K562 (cell line): Measurements from ENCODE around the gene FBXW12.

Experiments
- CTCF ChIP-seq, 3 experiments: IDR thresholded peaks in 2 of 3; conservative IDR thresholded peaks in 1 of 3; 2 replicates each; pipeline ENCODE4 v1.5.1; 2011 to 2012; ENCODE audit warnings: low read length in 3 of 3, mild to moderate bottlenecking in 3 of 3, control low read depth in 2 of 3, improper control_type of control experiment in 1 of 3, inconsistent platforms in 1 of 3, low read depth in 1 of 3, mixed read lengths in 1 of 3, moderate library complexity in 1 of 3; ENCODE audit not compliant: insufficient read depth in 2 of 3
- GATAD2B ChIP-seq: fragments of 450-650 bp; IDR thresholded peaks from 2 replicates; pipeline ENCODE4 v1.6.1; 2017; ENCODE audit warnings: mild to moderate bottlenecking, borderline replicate concordance
- NELFE ChIP-seq: IDR thresholded peaks from 2 replicates; pipeline ENCODE4 v1.6.1; 2011; ENCODE audit warnings: mild to moderate bottlenecking; ENCODE audit not compliant: insufficient read depth, insufficient read length
- NUFIP1 ChIP-seq: fragments of 450-650 bp; IDR thresholded peaks from 2 replicates; pipeline ENCODE4 v1.6.1; 2018; ENCODE audit not compliant: partially characterized antibody
- PHF21A ChIP-seq: fragments of 450-650 bp; IDR thresholded peaks from 2 replicates; pipeline ENCODE4 v1.6.1; 2017; ENCODE audit warnings: low read depth, borderline replicate concordance
- PHF8 ChIP-seq: fragments of 200-600 bp; sonication (generic); IDR thresholded peaks from 2 replicates; pipeline ENCODE4 v1.6.1; 2012; ENCODE audit warnings: mixed run types, mild to moderate bottlenecking, inconsistent platforms, low read length, moderate library complexity, borderline replicate concordance
- ZNF184 ChIP-seq: sonication (generic); formaldehyde crosslinking; IDR thresholded peaks from 2 replicates; pipeline ENCODE4 v1.5.0; 2020; ENCODE audit warnings: missing genetic modification reagents
- TF ChIP-seq, protein P1 (sequence below): fragments of 250-450 bp; sonication (Bioruptor Pico); IDR thresholded peaks from 2 replicates; pipeline ENCODE4 v1.5.0; 2020; ENCODE audit warnings: mild to moderate bottlenecking, borderline replicate concordance

DNA sequence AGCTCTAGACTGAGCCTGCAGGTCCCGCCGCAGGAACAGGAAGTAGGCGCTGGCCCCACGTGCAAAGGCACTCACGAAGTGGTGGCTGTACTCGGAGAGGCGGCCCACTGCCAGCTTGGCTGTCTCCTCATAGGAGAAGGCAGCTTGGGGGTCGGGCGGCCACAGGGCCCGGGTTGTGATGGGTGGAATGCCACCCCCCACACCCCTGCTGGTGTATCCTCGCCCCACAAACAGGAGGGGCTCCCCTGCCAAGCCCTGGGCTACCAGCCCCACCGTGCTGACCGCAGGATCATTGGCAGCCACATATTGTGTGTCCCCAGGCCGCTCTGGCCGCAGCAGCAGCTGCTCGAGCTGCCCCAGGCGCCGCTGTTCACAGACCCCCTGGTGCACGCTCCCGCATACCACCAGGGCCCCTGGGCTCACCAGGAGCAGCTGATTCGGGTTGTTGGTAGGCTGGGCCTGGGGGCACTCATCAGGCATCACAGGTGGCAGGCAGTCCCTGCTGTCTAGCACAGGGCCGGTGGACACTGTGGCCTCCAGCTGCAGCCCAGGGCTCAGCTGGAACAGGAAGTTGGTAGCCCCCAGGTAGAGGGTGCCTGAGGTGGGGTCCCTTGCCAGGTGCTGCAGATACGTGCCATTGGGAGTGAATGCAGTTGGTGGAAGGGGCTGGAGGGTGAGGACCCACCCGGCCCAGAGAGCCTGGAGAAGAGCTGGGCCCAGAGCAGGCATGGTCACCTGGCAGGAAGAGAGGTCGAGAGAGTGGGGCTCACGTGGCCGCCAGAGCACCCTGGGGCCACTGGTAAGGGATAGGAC lies 52.1 kb downstream of the FBXW12 start:
- TF ChIP-seq ZNF184 (CRISPR knock-in tag), result no peak
- TF ChIP-seq, protein P1, sequence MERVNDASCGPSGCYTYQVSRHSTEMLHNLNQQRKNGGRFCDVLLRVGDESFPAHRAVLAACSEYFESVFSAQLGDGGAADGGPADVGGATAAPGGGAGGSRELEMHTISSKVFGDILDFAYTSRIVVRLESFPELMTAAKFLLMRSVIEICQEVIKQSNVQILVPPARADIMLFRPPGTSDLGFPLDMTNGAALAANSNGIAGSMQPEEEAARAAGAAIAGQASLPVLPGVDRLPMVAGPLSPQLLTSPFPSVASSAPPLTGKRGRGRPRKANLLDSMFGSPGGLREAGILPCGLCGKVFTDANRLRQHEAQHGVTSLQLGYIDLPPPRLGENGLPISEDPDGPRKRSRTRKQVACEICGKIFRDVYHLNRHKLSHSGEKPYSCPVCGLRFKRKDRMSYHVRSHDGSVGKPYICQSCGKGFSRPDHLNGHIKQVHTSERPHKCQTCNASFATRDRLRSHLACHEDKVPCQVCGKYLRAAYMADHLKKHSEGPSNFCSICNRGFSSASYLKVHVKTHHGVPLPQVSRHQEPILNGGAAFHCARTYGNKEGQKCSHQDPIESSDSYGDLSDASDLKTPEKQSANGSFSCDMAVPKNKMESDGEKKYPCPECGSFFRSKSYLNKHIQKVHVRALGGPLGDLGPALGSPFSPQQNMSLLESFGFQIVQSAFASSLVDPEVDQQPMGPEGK (CRISPR knock-in tag), result no peak
- no peak for TF ChIP-seq NUFIP1
- no peak for TF ChIP-seq PHF21A
- TF ChIP-seq PHF8, result no peak
- TF ChIP-seq NELFE, result no peak
- TF ChIP-seq CTCF (IDR thresholded peaks at IDR 0.05 in 2 of 3, conservative IDR thresholded peaks at IDR 0.05 in 1 of 3; ENCODE audit: insufficient read depth in 2 of 3, low read depth in 1 of 3, low read length in 3 of 3), result no peak
- no peak for TF ChIP-seq GATAD2B
